Parathyroid adenoma (tissue), 2 donors: ENCODE measurements around the gene P3H3.

Experiments used
- H2AFZ ChIP-seq: fragments of 300-600 bp; sonication (generic); one replicate; pipeline ENCODE4 v1.7.0; 2017; ENCODE audit warnings: antibody characterized with exemption, mild to moderate bottlenecking
- H3K27ac ChIP-seq: fragments of 300-600 bp; sonication (generic); one replicate; pipeline ENCODE4 v1.7.0; 2017
- H3K27me3 ChIP-seq: fragments of 300-600 bp; sonication (generic); one replicate; pipeline ENCODE4 v1.7.0; 2017; ENCODE audit warnings: low read length; ENCODE audit not compliant: control insufficient read depth, insufficient read depth
- H3K36me3 ChIP-seq: fragments of 300-600 bp; sonication (generic); one replicate; pipeline ENCODE4 v1.7.0; 2017; ENCODE audit warnings: low read length; ENCODE audit not compliant: control insufficient read depth, insufficient read depth
- H3K4me1 ChIP-seq: fragments of 300-600 bp; sonication (generic); one replicate; pipeline ENCODE4 v1.7.0; 2017; ENCODE audit warnings: control low read depth
- H3K4me2 ChIP-seq: fragments of 300-600 bp; sonication (generic); one replicate; pipeline ENCODE4 v1.7.0; 2017; ENCODE audit warnings: low read length
- H3K4me3 ChIP-seq: fragments of 300-600 bp; sonication (generic); one replicate; pipeline ENCODE4 v1.7.0; 2017; ENCODE audit warnings: low read depth, low read length
- H3K79me2 ChIP-seq: fragments of 300-600 bp; sonication (generic); one replicate; pipeline ENCODE4 v1.7.0; 2017; ENCODE audit warnings: control low read depth
- H3K9ac ChIP-seq: fragments of 300-600 bp; sonication (generic); one replicate; pipeline ENCODE4 v1.7.0; 2017; ENCODE audit warnings: mild to moderate bottlenecking
- H3K9me3 ChIP-seq: fragments of 300-600 bp; sonication (generic); one replicate; pipeline ENCODE4 v1.7.0; 2017; ENCODE audit warnings: low read length; ENCODE audit not compliant: control insufficient read depth
- TF ChIP-seq, protein P1 (sequence below): fragments of 300-600 bp; sonication (generic); IDR thresholded peaks from one replicate; pipeline ENCODE4 v1.7.0; 2017; ENCODE audit warnings: antibody characterized with exemption, mild to moderate bottlenecking
- donor health status: primary hyperparathyroidism.

Gene P3H3

DNA sequence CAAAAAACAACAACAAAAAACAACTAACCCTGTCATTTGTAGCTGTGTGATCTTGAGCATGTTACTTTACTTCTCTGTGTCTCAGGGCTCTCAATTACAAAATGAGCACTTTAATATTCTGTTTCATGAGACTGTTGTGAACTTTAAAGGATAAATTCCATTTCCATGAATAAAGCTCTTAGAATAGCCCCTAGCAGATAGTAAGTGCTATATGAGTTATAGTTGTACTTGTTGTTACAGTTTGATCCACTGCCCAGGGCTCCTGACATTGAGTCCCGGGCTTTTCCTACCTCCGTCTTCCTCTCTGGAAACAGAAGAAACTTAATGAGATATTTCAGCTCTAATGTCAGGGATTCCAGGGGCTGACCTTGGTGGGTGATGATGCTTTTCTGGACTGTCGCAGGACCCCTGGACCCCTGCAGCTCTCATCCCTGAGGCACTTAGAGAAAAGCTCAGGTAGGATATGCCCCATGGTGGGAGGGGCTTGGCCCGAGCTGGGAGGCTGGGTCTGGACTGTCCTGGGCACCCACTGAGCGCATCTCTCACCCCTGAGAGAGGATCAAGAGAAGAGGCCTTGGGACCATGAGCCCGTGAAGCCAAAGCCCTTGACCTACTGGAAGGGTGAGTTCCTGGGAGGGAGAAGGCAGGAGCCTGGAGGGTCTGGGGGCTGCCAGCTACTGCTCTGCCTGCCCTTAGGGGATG is 5.1 kb downstream of the P3H3 start:
- H3K36me3 ChIP-seq = no peaks in the 10 kb centered on the region
- no peak overlapping the region for H3K4me3 ChIP-seq
- H3K27me3 ChIP-seq = no peaks in the 10 kb centered on the region
- H3K4me1 ChIP-seq = peaks cover 3% of the 10 kb centered on the region
- TF ChIP-seq, protein P1, sequence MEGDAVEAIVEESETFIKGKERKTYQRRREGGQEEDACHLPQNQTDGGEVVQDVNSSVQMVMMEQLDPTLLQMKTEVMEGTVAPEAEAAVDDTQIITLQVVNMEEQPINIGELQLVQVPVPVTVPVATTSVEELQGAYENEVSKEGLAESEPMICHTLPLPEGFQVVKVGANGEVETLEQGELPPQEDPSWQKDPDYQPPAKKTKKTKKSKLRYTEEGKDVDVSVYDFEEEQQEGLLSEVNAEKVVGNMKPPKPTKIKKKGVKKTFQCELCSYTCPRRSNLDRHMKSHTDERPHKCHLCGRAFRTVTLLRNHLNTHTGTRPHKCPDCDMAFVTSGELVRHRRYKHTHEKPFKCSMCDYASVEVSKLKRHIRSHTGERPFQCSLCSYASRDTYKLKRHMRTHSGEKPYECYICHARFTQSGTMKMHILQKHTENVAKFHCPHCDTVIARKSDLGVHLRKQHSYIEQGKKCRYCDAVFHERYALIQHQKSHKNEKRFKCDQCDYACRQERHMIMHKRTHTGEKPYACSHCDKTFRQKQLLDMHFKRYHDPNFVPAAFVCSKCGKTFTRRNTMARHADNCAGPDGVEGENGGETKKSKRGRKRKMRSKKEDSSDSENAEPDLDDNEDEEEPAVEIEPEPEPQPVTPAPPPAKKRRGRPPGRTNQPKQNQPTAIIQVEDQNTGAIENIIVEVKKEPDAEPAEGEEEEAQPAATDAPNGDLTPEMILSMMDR = no peak
- H2AFZ ChIP-seq = no peak overlapping the region
- H3K79me2 ChIP-seq = no peaks in the 10 kb centered on the region
- H3K4me2 ChIP-seq = no peak overlapping the region
- no peak overlapping the region for H3K27ac ChIP-seq
- no peak overlapping the region for H3K9ac ChIP-seq
- H3K9me3 ChIP-seq = no peaks in the 10 kb centered on the region

DNA sequence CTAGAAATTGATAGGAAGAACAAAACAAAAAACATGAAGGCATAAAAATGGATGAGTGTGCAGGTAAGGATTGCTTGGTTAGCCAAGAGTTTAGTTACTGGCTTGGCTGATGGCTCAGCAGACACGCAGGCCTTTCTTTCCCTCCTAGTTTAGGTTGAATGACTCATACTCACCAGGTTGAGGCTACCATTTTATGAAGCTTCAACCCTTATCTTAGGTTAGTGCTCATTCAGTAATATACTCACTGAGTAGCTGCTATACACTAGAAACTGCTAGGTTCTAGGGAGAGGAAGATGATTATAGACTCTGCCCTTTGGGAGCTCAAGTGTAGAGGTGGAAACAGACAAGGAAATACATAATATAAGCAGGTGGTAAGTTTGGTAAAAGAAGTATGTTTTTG is 6.0 kb downstream of the P3H3 start:
- no peak overlapping the region for H3K27ac ChIP-seq
- no peaks in the 10 kb centered on the region for H3K27me3 ChIP-seq
- no peaks in the 10 kb centered on the region for H3K79me2 ChIP-seq
- H2AFZ ChIP-seq = no peak overlapping the region
- TF ChIP-seq, protein P1 = no peak
- peaks cover 3% of the 10 kb centered on the region for H3K4me1 ChIP-seq
- H3K4me3 ChIP-seq = no peak overlapping the region
- no peaks in the 10 kb centered on the region for H3K36me3 ChIP-seq
- H3K4me2 ChIP-seq = no peak overlapping the region
- H3K9ac ChIP-seq = no peak overlapping the region
- no peaks in the 10 kb centered on the region for H3K9me3 ChIP-seq

DNA sequence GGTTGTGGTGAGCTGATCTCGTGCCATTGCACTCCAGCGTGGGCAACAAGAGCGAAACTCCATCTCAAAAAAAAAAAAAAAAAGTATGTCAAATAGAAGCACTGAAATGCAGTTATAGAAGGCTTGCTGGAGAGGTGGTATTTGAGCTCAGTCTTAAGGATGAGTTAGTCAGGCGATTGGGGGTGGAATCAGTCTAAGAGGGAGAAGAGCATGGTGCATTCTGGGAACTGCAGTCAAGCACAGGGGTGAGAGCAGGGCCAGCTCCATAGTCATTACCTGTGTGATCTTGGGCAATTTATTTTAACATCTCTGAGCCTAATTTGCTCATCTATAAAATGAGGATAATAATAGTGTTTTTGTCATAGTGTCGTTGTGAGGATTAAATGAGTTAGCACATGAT is 6.7 kb downstream of the P3H3 start:
- H3K4me3 ChIP-seq = no peak overlapping the region
- no peak overlapping the region for H2AFZ ChIP-seq
- H3K4me1 ChIP-seq = peaks cover under 1% of the 10 kb centered on the region
- H3K4me2 ChIP-seq = no peak overlapping the region
- H3K79me2 ChIP-seq = no peaks in the 10 kb centered on the region
- TF ChIP-seq, protein P1 = no peak
- H3K27me3 ChIP-seq = no peaks in the 10 kb centered on the region
- H3K9ac ChIP-seq = no peak overlapping the region
- no peak overlapping the region for H3K27ac ChIP-seq
- H3K36me3 ChIP-seq = no peaks in the 10 kb centered on the region
- H3K9me3 ChIP-seq = no peaks in the 10 kb centered on the region

DNA sequence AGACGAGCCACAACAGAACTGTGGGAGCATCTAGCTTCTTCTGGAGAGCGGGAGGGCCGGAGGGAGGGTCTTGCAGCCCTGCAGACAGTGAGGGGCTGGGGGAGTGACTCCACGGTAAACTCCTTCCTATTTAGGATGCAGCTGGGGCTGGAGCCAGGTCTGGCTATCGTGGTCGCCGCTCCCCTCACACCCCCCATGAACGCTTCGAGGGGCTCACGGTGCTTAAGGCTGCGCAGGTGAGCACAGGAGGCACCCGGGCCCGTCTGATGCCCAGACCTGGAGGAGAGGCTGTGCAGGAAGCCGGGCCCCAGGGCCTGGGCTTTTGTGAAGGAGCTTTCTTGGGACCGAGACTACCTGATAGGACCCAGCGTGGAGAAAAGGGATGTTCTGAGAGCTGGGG is 8.6 kb downstream of the P3H3 start:
- no peak overlapping the region for H3K4me2 ChIP-seq
- no peaks in the 10 kb centered on the region for H3K79me2 ChIP-seq
- no peak overlapping the region for H3K4me3 ChIP-seq
- H3K4me1 ChIP-seq = no peaks in the 10 kb centered on the region
- no peaks in the 10 kb centered on the region for H3K27me3 ChIP-seq
- no peak overlapping the region for H3K27ac ChIP-seq
- H3K36me3 ChIP-seq = no peaks in the 10 kb centered on the region
- no peak overlapping the region for H2AFZ ChIP-seq
- TF ChIP-seq, protein P1 = no peak
- no peaks in the 10 kb centered on the region for H3K9me3 ChIP-seq
- H3K9ac ChIP-seq = no peak overlapping the region
